GM19238 (cell line): ENCODE data around the gene ERICH6.

Experiments used
- DNase-seq: peaks from one replicate; pipeline ENCODE4 v3.0.0; 2011; ENCODE audit warnings: low spot score; ENCODE audit not compliant: insufficient read length

Gene ERICH6

GRCh38 chr3:150703756-150704344 is at the start of gene ERICH6:
TSS of gene ERICH6 (minus strand) at chr3:150703920. CDS start at chr3:150703898, 22 bp downstream.
- DNase-seq, result peak; percentile 86

GRCh38 chr3:150751781-150752263 is 48.1 kb upstream of the ERICH6 start:
- no peak for DNase-seq

GRCh38 chr3:150749255-150749654 is 45.5 kb upstream of the ERICH6 start:
- no peak for DNase-seq

GRCh38 chr3:150748684-150749047 is 44.9 kb upstream of the ERICH6 start:
- DNase-seq, result no peak

GRCh38 chr3:150747886-150748683 is 44.4 kb upstream of the ERICH6 start:
- no peak for DNase-seq

GRCh38 chr3:150746791-150747590 is 43.3 kb upstream of the ERICH6 start:
- DNase-seq, result no peak

GRCh38 chr3:150745832-150746231 is 42.1 kb upstream of the ERICH6 start:
- DNase-seq, result no peak

- no peak for DNase-seq
Observed at GRCh38 chr3:150744919-150745211, 41.1 kb upstream of the ERICH6 start.

- no peak for DNase-seq
Observed at GRCh38 chr3:150744041-150744918, 40.6 kb upstream of the ERICH6 start.

- DNase-seq, result no peak
Observed at GRCh38 chr3:150743508-150743907, 39.8 kb upstream of the ERICH6 start.

- DNase-seq, result no peak
Observed at GRCh38 chr3:150742679-150743078, 39.0 kb upstream of the ERICH6 start.

- DNase-seq, result no peak
Observed at GRCh38 chr3:150742141-150742523, 38.4 kb upstream of the ERICH6 start.

GRCh38 chr3:150741497-150742140 is 37.9 kb upstream of the ERICH6 start:
- no peak for DNase-seq

- DNase-seq, result no peak
Observed at GRCh38 chr3:150740733-150741496, 37.2 kb upstream of the ERICH6 start.

- no peak for DNase-seq
Observed at GRCh38 chr3:150739877-150740645, 36.3 kb upstream of the ERICH6 start.

GRCh38 chr3:150739200-150739863 is 35.6 kb upstream of the ERICH6 start:
- DNase-seq, result no peak

- DNase-seq, result no peak
Observed at GRCh38 chr3:150738688-150739087, 35.0 kb upstream of the ERICH6 start.

GRCh38 chr3:150737874-150738679 is 34.4 kb upstream of the ERICH6 start:
- DNase-seq, result no peak
